ENCODE results near the gene TAF1D.

Gene TAF1D

DNA sequence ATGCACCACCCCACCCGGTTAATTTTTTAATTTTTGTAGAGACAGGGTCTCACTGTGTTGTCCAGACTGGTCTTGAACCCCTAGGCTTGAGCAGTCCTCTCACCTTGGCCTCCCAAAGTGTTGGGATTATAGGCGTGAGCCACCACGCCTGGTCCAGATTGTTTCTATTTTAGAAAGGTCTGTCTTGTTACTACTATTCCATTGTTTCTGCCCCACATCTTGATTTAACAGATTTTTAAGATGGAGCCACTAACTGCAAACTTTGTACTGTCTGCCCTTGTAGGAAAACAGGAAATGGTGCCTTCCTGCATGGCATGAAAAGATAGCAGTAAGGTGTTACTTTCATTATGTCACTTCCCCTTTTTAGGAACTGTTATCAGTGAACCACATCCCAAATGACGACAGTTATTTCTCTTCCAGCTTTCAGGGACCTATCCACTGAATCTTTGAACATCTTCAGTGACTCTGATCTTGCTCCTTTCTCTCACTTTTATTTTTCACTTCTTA, 23.2 kb downstream of the TAF1D start:
- DNase-seq = no peak

DNA sequence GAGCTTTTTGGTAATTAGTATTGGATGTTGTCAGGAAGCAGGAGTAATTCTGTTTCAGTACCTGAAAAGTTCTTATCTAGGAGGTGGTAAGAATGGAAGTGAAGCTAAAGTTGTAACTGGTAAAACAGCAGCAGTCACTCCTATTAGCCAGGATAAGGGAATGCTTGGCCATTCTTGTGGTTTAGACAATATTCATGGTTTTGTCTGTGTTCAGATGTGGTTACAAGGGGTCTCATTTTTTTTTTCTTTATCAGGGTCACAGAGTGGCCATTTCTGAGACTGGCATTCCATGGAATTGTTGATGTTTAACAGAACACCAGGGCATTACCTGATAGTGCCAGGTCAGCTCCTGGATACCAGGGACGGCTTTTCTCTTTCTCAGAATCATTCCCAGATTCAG, 23.8 kb downstream of the TAF1D start:
- DNase-seq = no peak

DNA sequence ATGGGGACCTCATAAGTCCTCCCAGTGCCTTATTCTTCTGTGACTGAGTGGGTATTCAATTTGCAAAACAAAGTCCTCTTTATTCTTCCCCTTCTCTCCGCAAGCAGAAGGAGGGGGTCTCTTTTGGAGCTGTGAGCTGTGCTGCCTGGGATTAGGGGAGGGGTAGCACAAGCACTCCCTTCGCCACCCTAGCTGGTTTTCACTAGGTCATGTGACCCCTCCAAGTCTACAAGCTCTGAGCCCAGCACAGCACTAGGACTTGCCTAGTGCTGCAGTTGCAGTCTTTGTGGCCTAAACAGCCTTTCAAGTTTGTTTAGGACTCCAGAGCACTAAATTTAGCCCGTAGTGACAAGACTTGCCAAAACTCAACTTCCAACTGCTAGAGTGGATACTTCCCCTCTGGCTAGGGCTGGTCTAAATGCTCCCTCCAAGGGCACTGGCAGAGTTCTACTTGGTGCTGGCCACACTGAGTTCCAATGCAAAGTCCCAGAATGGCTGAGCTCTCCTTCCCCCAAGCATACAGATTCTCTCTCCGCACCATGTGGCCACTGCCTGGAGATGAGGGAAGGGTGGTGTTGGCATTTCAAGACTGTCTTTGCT, 25.4 kb downstream of the TAF1D start:
- no peak for DNase-seq

DNA sequence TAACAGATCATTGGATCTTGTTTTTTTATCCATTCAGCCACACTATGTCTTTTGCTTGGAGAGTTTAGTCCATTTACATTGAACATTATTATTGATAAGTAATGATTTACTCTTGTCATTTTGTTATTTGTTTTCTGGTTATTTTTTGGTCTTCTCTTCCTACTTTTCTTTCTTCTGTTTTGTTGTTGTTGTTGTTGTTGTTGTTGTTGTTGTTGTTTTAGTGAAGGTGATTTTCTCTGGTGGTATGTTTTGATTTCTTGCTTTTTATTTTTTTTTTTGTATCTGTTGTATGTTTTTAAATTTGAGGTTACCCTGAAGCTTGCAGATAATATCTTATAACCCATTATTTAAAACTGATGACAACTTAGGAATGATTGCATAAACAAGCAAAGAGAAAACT, 28.6 kb downstream of the TAF1D start:
- no peak for DNase-seq

DNA sequence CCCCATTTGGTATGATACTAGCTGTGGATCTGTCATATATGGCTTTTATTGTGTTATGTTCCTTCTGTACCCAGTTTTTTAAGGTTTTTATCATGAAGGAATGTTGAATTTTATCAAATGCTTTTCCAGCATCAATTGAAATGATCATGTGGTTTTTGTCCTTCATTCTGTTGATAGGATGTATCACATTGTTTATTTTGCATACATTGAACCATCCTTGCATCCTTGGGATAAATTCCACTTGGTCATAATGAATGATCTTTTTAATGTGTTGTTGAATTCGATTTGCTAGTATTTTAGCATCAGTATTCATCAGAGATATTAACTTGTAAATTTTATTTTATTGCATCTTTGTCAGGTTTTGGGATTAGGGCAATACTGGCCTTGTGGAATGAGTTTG, 31.1 kb downstream of the TAF1D start:
- no peak for DNase-seq

DNA sequence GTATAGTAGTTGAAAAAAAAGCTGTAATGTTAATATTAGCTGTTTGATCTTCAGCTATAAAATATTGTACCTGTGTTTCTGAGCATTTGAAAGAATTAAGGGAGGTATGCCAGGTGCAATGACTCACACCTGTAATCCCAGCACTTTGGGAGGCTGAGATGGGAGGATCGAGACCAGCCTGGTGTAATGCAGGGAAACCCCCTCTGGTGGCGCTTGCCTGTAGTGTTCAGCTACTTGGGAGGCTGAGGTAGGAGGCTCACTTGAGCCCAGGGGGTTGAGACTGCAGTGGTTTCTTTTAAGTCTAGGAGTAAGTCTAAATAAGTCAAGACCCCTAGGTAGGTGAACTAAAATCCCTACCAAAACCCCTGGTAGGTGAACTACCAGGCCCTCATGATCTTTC, 37.1 kb downstream of the TAF1D start:
- DNase-seq = no peak

DNA sequence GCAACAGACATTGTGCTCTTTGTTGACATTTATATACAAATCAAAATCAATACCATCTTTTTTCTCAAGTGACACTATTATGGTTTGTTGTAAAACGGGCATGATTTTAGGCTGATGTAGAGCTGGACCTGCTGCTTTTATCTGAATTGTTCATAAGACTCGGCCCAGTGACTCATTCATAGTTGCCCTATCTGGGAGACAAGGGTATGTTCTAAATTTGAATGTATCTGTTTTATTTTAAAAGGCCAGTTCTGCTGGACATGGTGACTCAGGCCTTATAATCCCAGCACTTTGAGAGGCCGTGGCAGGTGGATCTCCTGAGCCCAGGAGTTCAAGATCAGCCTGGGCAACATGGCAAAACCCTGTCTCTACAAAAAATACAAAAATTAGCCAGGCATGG, 40.5 kb downstream of the TAF1D start:
- DNase-seq = no peak

DNA sequence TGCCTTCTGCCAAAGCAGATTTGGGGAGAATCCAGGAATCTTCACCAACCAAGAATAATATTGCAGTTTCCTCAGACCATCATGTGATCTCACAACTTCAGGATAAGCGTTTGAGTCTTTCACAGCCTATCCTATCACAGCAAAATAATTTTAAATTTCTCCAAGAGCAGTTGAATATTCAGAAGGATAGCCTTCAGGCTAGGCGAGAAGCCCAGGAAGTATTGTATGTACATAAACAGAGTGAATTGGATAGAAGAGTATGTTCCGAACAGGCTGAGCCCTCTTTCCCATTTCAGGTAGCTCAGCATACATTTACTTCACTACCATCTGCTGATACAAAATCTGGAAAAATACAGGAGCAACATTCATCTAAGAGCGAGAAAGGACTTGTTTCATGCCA, 43.7 kb downstream of the TAF1D start:
- no peak for DNase-seq

DNA sequence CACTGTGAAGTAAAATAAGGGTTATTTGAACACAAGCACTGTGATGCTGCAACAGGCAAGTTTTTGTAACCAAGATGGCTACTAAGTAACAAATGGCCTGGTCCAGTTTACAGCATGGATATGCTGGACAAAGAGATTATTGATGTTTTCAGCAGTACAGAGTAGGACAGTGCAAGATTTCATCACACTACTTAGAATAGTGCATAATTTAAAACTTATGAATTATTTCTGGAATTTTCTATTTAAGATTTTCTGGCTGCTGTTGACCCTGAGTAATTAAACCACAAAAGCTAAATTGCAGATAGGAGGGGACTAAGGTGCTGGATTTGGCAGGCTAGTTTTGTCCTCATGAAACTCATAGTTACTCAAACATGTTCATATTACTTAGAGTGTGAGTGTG, 46.7 kb downstream of the TAF1D start:
- no peak for DNase-seq

DNA sequence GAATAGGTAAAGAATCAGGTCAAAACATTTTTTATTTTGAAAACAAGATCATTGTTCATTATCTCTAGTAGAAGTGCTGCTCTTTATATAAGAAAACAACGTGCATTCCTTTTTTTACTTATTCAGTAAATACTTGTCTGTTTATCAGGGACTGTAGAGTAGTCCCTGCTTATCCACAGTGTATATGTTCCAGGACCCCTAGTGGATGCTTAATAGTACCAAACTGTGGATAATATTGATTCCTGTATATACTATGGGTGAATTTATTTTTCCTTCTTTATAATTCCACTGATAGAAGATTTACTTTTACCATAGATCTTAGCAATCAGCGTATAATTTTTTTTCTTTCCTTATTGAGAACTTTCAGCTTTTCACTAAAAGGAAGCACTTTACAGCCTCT, 47.2 kb downstream of the TAF1D start:
- no peak for DNase-seq

DNA sequence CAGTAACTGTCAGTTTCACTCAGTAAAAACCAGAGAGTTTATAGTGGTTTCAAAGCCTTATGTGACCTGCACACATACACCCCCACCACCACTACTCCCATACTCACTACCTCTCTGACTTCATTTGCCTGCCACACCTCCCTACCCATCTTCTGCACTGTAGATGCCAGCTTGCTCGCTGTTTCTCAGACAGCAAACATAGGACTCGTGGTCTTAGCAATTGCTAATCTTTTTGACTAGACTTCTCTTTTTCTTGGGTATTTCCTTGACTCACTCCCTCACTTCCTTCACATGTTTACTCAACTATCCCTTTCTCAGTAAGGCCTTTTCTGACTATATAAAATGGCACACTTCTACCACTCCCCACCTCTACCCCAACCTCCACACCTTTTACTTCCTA, 52.1 kb downstream of the TAF1D start:
- DNase-seq = no peak

DNA sequence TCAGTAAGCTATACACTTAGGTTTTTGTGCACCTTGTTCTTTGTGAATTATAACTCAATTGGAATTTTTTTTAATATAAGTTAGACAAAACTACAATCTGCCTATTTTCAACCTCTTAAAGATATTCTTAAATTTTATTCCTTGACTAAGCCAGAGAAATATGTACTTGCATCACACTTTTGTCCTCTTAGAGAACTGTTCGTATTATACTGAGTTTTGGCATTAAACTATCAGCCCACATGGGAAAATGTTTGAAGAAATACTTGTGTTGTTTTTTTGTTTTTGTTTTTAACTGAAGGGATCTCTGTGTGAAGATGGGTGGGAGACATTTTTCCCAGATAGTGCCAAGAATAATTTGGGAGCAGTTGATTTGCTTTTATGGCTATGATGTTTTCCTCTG, 54.5 kb downstream of the TAF1D start:
- no peak for DNase-seq

DNA sequence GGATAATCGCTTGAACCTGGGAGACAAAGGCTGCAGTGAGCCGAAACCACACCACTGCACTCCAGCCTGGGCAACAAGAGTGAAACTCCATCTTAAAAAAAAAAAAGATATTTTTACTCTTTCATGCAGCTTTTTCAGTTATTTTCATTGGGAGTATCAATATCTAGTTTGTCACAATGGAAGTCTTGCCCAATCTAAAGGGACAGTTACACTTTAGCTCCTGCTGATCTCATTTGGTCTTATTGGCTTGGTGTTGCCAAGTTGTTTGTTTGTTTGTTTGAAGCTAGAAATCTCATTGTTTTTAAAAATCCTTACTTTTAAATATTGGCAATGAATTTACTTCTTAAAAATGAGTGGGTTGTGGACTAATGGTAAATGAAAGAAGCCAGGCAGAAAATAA, 55.1 kb downstream of the TAF1D start:
- DNase-seq = no peak

All from NCI-H2081 treated with DMSO at 0.1 percent for 48 hours (cell line).